CD4-positive, alpha-beta T cell treated with Interleukin-10 for 1 hour (primary cell): ENCODE data around the gene PALM.
"Not testable (repeated sequence)": the region's sequence is repeated elsewhere in the genome, so short reads cannot be mapped to it uniquely, and the experiment has no call there.

Experiments
- DNase-seq: peaks from one replicate; pipeline ENCODE4 v3.0.0-alpha.2; 2020

The PALM gene

GRCh38 chr19:679418-680286 lies 29.1 kb upstream of the PALM start:
- DNase-seq: peak; percentile 41

- peak; percentile 100 for DNase-seq
These were observed 28.3 kb upstream of the PALM start for GRCh38 chr19:680287-681028.

- no peak for DNase-seq
These were observed 27.4 kb upstream of the PALM start for GRCh38 chr19:681029-682019.

- DNase-seq: no peak
These were observed 25.9 kb upstream of the PALM start for GRCh38 chr19:682678-683320.

GRCh38 chr19:685454-685931 lies 23.2 kb upstream of the PALM start:
- no peak for DNase-seq

- no peak for DNase-seq
These were observed 22.0 kb upstream of the PALM start for GRCh38 chr19:686589-687297.

- no peak for DNase-seq
These were observed 21.1 kb upstream of the PALM start for GRCh38 chr19:687569-688166.

- no peak for DNase-seq
These were observed 20.5 kb upstream of the PALM start for GRCh38 chr19:688214-688613.

GRCh38 chr19:688992-689391 lies 19.7 kb upstream of the PALM start:
- DNase-seq: no peak

GRCh38 chr19:690203-690602 lies 18.5 kb upstream of the PALM start:
- no peak for DNase-seq

- DNase-seq: no peak
These were observed 14.0 kb upstream of the PALM start for GRCh38 chr19:694481-695351.

- no peak for DNase-seq
These were observed 13.3 kb upstream of the PALM start, which contains the start of gene PRSS57 for GRCh38 chr19:695352-695949. PRSS57 (minus strand) TSS chr19:695452; CDS start chr19:695430, 22 bp downstream.

GRCh38 chr19:698529-698928 lies 10.2 kb upstream of the PALM start:
- DNase-seq: not testable (repeated sequence)

GRCh38 chr19:699885-700284 lies 8.8 kb upstream of the PALM start:
- DNase-seq: not testable (repeated sequence)

- DNase-seq: not testable (repeated sequence)
These were observed 5.9 kb upstream of the PALM start for GRCh38 chr19:702847-703246.

GRCh38 chr19:703329-703650 lies 5.4 kb upstream of the PALM start:
- DNase-seq: no peak

GRCh38 chr19:703651-704446 lies 4.9 kb upstream of the PALM start:
- peak; percentile 68 for DNase-seq

- no peak for DNase-seq
These were observed 4.3 kb upstream of the PALM start for GRCh38 chr19:704447-704741.
